HEK293 (cell line): ENCODE results near the gene FHIT.

Experiments
- KLF7 ChIP-seq: fragments of 450-650 bp; formaldehyde crosslinking; IDR thresholded peaks from 2 replicates; pipeline ENCODE4 v1.5.1; 2016; ENCODE audit warnings: missing biosample characterization, missing genetic modification characterization, borderline replicate concordance
- ZBTB26 ChIP-seq: fragments of 450-650 bp; formaldehyde crosslinking; optimal IDR thresholded peaks from 2 replicates; pipeline ENCODE3; 2016; ENCODE audit warnings: missing biosample characterization, mild to moderate bottlenecking, missing genetic modification characterization
- ZNF274 ChIP-seq, 2 experiments: fragments of 200-500 bp in 1 of 2; fragments of 450-650 bp in 1 of 2; sonication (Bioruptor generic) in 1 of 2; formaldehyde crosslinking in 1 of 2; IDR thresholded peaks; 2 replicates each; pipeline versions ENCODE4 v1.5.1 to v1.6.1; 2014 to 2016; ENCODE audit warnings: borderline replicate concordance in 1 of 2, inconsistent platforms in 1 of 2, low read length in 1 of 2, missing biosample characterization in 1 of 2, missing genetic modification characterization in 1 of 2
- ZNF629 ChIP-seq: fragments of 450-650 bp; formaldehyde crosslinking; IDR thresholded peaks from 2 replicates; pipeline ENCODE4 v1.5.1; 2017; ENCODE audit warnings: missing biosample characterization, missing genetic modification characterization
- TF ChIP-seq, protein P1 (sequence below): fragments of 450-650 bp; formaldehyde crosslinking; IDR thresholded peaks from 2 replicates; pipeline ENCODE4 v1.5.1; 2016; ENCODE audit warnings: missing biosample characterization, missing genetic modification characterization

- TF ChIP-seq, protein P1, sequence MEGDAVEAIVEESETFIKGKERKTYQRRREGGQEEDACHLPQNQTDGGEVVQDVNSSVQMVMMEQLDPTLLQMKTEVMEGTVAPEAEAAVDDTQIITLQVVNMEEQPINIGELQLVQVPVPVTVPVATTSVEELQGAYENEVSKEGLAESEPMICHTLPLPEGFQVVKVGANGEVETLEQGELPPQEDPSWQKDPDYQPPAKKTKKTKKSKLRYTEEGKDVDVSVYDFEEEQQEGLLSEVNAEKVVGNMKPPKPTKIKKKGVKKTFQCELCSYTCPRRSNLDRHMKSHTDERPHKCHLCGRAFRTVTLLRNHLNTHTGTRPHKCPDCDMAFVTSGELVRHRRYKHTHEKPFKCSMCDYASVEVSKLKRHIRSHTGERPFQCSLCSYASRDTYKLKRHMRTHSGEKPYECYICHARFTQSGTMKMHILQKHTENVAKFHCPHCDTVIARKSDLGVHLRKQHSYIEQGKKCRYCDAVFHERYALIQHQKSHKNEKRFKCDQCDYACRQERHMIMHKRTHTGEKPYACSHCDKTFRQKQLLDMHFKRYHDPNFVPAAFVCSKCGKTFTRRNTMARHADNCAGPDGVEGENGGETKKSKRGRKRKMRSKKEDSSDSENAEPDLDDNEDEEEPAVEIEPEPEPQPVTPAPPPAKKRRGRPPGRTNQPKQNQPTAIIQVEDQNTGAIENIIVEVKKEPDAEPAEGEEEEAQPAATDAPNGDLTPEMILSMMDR (tag by site-specific recombination) = no peak
- TF ChIP-seq ZNF629 (tag by site-specific recombination) = no peak
- TF ChIP-seq ZBTB26 (tag by site-specific recombination) = no peak
- TF ChIP-seq ZNF274 (IDR thresholded peaks at IDR 0.05; ENCODE audit: low read length) = no peak
- no peak for TF ChIP-seq ZNF274 (tag by site-specific recombination; IDR thresholded peaks at IDR 0.05; ENCODE audit: borderline replicate concordance)
- no peak for TF ChIP-seq KLF7 (tag by site-specific recombination)
These were observed 1374.7 kb downstream of the FHIT start for GRCh38 chr3:59876533-59877062.
